OCI-LY3 (cell line): ENCODE results near the gene FMNL1.

ENCODE experiments used
- CTCF ChIP-seq: fragments of 200-600, 300-600 bp; sonication (generic); IDR thresholded peaks from 2 replicates; pipeline ENCODE4 v1.5.1; 2014; ENCODE audit warnings: antibody characterized with exemption, low read length, low read depth
- EZH2phosphoT487 ChIP-seq: fragments of 200-600 bp; shearing (Covaris generic); IDR thresholded peaks from 2 replicates; pipeline ENCODE4 v1.6.1; 2018; ENCODE audit warnings: antibody characterized with exemption, mixed run types, low read depth

- TF ChIP-seq CTCF (no peak), EZH2phosphoT487 (no peak)
Measured at GRCh38 chr17:45223539-45224528, 2.1 kb downstream of the FMNL1 start.
